GM06990 (cell line): Measurements from ENCODE around the gene KRTAP20-2.

Source experiments
- DNase-seq: peaks from one replicate; pipeline ENCODE4 v3.0.0-alpha.2; 2011; ENCODE audit not compliant: insufficient read length; ENCODE audit errors: extremely low read depth
- H3K27me3 ChIP-seq: replicated peaks from 2 replicates; pipeline ENCODE4 v1.6.0; 2011; ENCODE audit warnings: low read length; ENCODE audit not compliant: control insufficient read depth, insufficient read depth
- H3K36me3 ChIP-seq: 2 replicates; pipeline ENCODE4 v1.5.1; 2011; ENCODE audit warnings: low read length; ENCODE audit not compliant: control insufficient read depth, insufficient read depth
- H3K4me3 ChIP-seq: replicated peaks from 2 replicates; pipeline ENCODE4 v1.5.1; 2011; ENCODE audit warnings: low read depth, mild to moderate bottlenecking, control low read depth, low read length
- TF ChIP-seq, protein P1 (sequence below): IDR thresholded peaks from 2 replicates; pipeline ENCODE4 v1.5.1; 2011; ENCODE audit warnings: low read length, control low read depth, mild to moderate bottlenecking, inconsistent platforms; ENCODE audit not compliant: insufficient read depth, poor library complexity, severe bottlenecking

KRTAP20-2 gene

DNA sequence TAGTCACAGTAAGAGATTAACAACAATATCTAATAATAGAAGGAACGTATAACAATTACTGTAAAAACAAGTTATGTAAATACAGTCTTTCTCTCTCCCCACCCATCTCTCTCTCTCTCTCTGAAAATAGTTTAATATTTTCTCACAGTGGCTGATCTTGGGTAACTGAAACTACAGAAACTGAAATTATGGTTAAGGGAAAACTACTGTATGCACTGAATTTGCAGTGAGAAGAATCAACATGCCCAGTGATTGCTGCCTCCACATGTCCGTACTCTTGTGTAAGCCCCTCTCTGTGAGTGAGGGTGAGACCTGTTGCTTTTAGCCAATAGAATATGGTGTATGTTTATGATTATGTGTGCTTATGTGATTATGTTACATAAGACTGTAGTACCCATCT, 22.9 kb upstream of the KRTAP20-2 start:
- no peak for DNase-seq
- TF ChIP-seq, protein P1, sequence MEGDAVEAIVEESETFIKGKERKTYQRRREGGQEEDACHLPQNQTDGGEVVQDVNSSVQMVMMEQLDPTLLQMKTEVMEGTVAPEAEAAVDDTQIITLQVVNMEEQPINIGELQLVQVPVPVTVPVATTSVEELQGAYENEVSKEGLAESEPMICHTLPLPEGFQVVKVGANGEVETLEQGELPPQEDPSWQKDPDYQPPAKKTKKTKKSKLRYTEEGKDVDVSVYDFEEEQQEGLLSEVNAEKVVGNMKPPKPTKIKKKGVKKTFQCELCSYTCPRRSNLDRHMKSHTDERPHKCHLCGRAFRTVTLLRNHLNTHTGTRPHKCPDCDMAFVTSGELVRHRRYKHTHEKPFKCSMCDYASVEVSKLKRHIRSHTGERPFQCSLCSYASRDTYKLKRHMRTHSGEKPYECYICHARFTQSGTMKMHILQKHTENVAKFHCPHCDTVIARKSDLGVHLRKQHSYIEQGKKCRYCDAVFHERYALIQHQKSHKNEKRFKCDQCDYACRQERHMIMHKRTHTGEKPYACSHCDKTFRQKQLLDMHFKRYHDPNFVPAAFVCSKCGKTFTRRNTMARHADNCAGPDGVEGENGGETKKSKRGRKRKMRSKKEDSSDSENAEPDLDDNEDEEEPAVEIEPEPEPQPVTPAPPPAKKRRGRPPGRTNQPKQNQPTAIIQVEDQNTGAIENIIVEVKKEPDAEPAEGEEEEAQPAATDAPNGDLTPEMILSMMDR, result no peak
- Histone ChIP-seq H3K27me3 (no peaks in the 10 kb centered on the region), H3K4me3 (no peak overlapping the region), H3K36me3 (no peaks in the 10 kb centered on the region)

DNA sequence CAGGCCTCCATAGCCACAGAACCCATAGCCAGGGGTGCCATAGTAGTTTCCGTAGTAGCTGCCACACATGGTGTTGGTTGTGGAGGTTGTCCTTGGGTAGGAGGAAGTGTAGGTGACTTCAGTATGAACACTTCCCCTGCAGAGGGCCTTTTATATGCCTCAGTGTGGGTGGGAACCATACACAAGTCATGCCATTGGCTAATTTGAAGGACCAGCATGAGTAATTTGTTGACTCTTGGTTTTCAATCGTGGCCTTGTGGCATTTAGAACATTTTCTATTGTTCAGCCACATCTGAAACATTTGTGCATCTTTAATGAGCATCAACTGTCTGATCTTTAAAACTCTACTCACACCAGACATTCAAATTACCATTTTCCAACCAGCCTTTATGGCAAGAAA, 21.2 kb upstream of the KRTAP20-2 start, which contains the start of gene KRTAP6-1:
TSS of gene KRTAP6-1 (minus strand) at position 95 of the 400 bp plus-strand sequence. CDS start at position 69, 26 bp downstream.
- TF ChIP-seq, protein P1, result no peak
- Histone ChIP-seq H3K4me3 (no peak within 1 kb of the TSS), H3K36me3 (no peaks in the 10 kb centered on the region)

DNA sequence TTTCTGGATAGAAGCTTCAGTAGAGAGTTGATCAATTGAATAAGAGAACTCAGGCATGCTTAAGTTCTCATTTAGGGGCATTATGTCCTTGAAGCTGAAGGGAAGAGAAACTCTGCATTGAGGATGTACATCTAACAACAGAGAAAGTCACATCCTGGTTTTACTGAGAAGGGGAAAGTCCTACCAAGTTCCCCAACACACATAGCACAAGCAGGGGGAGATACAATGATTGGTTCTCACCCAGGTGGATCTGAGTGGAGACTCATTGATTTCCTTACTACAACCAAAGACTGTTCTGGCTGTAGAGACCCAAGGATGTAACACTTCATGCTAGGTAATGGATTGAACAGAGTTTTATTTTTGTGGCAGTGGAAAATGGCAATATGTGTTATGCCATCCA, 19.8 kb upstream of the KRTAP20-2 start:
- no peaks in the 10 kb centered on the region for H3K36me3 ChIP-seq
- no peaks in the 10 kb centered on the region for H3K27me3 ChIP-seq
- no peak for DNase-seq
- H3K4me3 ChIP-seq, result no peak overlapping the region
- TF ChIP-seq, protein P1, result no peak

More for the DNA sequence above, 21.2 kb upstream of the KRTAP20-2 start, which contains the start of gene KRTAP6-1:
- no peak for DNase-seq
- H3K27me3 ChIP-seq, result no peaks in the 10 kb centered on the region

DNA sequence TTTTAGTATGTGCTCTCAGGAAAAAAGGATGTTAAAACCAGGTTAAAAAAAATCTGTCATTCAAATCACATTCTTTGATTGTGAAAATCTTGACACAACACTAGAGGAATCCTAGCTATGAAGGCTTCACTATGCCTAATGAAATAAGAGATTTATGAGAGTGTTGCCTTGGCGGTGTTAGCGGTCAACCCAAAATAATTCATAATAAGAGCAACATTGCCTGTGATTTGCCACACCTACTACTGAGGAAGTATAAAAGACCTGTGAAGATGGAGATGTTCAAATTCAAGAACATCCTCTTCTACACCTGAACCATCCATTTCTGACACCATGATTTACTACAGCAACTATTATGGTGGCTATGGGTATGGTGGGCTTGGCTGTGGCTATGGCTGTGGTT, 18.9 kb upstream of the KRTAP20-2 start, which contains the start of gene KRTAP20-1:
TSS of gene KRTAP20-1 (plus strand) at position 301 of the 400 bp plus-strand sequence. CDS start at position 331, 30 bp downstream.
- H3K27me3 ChIP-seq, result no peaks in the 10 kb centered on the region
- H3K36me3 ChIP-seq, result no peaks in the 10 kb centered on the region
- DNase-seq, result no peak
- no peak within 1 kb of the TSS for H3K4me3 ChIP-seq
- TF ChIP-seq, protein P1, result no peak

DNA sequence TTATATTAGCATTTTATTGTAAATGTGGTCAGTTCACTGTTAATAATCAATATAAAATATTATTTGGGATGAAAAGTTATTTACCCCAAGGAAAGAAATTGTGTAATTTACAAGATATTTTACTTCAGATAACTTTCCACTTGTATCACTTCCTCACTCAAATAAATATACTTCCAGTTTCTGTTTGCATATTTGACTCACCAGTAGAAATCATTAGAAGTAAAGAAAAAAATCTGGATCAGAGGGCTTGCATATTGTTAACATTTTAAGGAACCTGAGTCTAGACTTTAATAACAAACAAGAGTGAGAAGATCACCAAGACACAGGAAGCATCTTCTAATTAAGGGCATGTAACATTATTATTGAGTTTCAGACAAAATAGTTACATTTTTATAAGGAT, 14.9 kb upstream of the KRTAP20-2 start:
- no peak for DNase-seq
- TF ChIP-seq, protein P1, result no peak
- H3K27me3 ChIP-seq, result no peaks in the 10 kb centered on the region
- no peaks in the 10 kb centered on the region for H3K36me3 ChIP-seq
- no peak overlapping the region for H3K4me3 ChIP-seq

DNA sequence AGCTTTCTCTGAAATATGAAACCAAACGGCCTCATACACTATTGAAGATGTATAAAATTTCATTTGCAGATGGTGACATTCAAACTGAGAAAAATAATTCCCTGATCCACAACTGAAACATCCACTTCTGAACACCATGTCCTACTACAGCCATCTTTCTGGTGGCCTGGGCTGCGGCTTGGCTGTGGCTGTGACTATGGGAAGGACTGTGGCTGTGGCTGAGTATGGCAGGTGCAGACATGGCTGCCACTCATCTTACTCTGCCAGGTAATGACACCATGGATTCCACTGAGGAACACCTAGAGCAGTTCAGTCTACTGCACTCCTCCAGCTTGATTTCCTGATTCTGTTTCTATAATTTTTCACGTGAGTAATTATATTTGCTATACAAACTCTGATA, 14.5 kb upstream of the KRTAP20-2 start, which contains the start of gene KRTAP20-4:
TSS of gene KRTAP20-4 (plus strand) at position 106 of the 400 bp plus-strand sequence.
- DNase-seq, result no peak
- Histone ChIP-seq H3K36me3 (no peaks in the 10 kb centered on the region), H3K4me3 (no peak within 1 kb of the TSS), H3K27me3 (no peaks in the 10 kb centered on the region)
- TF ChIP-seq, protein P1, result no peak
